HepG2 (cell line): ENCODE data around the gene SYCE3. TPM values are rescaled to one million over a fixed set of nuclear protein-coding genes. Genes with fewer than 3 reads are reported as not detected.

Source experiments
- AFF4 ChIP-seq: sonication (generic); formaldehyde crosslinking; IDR thresholded peaks from 2 replicates; pipeline ENCODE4 v1.4.0; 2020; ENCODE audit warnings: missing genetic modification reagents
- CHD2 ChIP-seq: IDR thresholded peaks from 2 replicates; pipeline ENCODE4 v1.6.1; 2011; ENCODE audit warnings: low read depth, low read length, improper control_type of control experiment
- DMAP1 ChIP-seq: IDR thresholded peaks from 2 replicates; pipeline ENCODE4 v1.6.1; 2016
- ETV5 ChIP-seq: IDR thresholded peaks from 2 replicates; pipeline ENCODE4 v1.6.1; 2018; ENCODE audit warnings: missing biosample characterization, missing genetic modification reagents, inconsistent platforms, borderline replicate concordance
- IKZF5 ChIP-seq: IDR thresholded peaks from 2 replicates; pipeline ENCODE4 v1.6.1; 2018; ENCODE audit warnings: missing genetic modification reagents, mild to moderate bottlenecking, missing compliant biosample characterization
- MED13 ChIP-seq: sonication (generic); formaldehyde crosslinking; IDR thresholded peaks from 2 replicates; pipeline ENCODE4 v1.5.0; 2020; ENCODE audit warnings: missing genetic modification reagents
- MYPOP ChIP-seq: sonication (generic); formaldehyde crosslinking; IDR thresholded peaks from 2 replicates; pipeline ENCODE4 v1.8.1; 2023; ENCODE audit warnings: mild to moderate bottlenecking, moderate library complexity, missing genetic modification reagents
- NFKBIZ ChIP-seq: IDR thresholded peaks from 2 replicates; pipeline ENCODE4 v1.6.1; 2018; ENCODE audit warnings: missing genetic modification reagents, missing compliant biosample characterization
- SAFB2 ChIP-seq: sonication (generic); formaldehyde crosslinking; IDR thresholded peaks from 2 replicates; pipeline ENCODE4 v1.5.1; 2020; ENCODE audit warnings: missing genetic modification reagents, low read depth, mild to moderate bottlenecking, borderline replicate concordance
- SIX4 ChIP-seq: sonication (generic); formaldehyde crosslinking; IDR thresholded peaks from 2 replicates; pipeline ENCODE4 v1.4.0; 2020; ENCODE audit warnings: missing genetic modification reagents
- SP5 ChIP-seq: IDR thresholded peaks from 2 replicates; pipeline ENCODE4 v1.6.1; 2016; ENCODE audit warnings: low read depth, borderline replicate concordance
- SRY ChIP-seq: sonication (generic); formaldehyde crosslinking; IDR thresholded peaks from 2 replicates; pipeline ENCODE4 v1.8.0; 2022; ENCODE audit warnings: mild to moderate bottlenecking, missing genetic modification reagents
- TRIM24 ChIP-seq: sonication (generic); formaldehyde crosslinking; IDR thresholded peaks from 2 replicates; pipeline ENCODE4 v1.8.0; 2022; ENCODE audit warnings: mild to moderate bottlenecking, missing genetic modification reagents
- ZBED4 ChIP-seq: sonication (generic); formaldehyde crosslinking; IDR thresholded peaks from 2 replicates; pipeline ENCODE4 v1.4.0; 2020; ENCODE audit warnings: missing genetic modification reagents, borderline replicate concordance
- ZFP91 ChIP-seq: sonication (generic); formaldehyde crosslinking; IDR thresholded peaks from 2 replicates; pipeline ENCODE4 v1.9.0; 2022; ENCODE audit warnings: missing genetic modification reagents, mild to moderate bottlenecking, borderline replicate concordance
- ZNF841 ChIP-seq: sonication (generic); formaldehyde crosslinking; IDR thresholded peaks from 2 replicates; pipeline ENCODE4 v1.8.1; 2023; ENCODE audit warnings: missing genetic modification reagents, borderline replicate concordance
- polyA plus RNA-seq, 8 experiments: library from polyadenylated mRNA; depleted of rRNA in 3 of 8; stranded (reverse) in 7 of 8; unstranded in 1 of 8; fragments of >200 nt; fragmentation: Illumina TruSeq in 4 of 8; extraction: Trizol in 4 of 8; gene quantifications; 2 replicates each; pipeline versions ENCODE4 v1.2.1 to v1.2.3, GENCODE V29; 2011 to 2016; ENCODE audit warnings: low read depth in 4 of 8, missing spikeins in 1 of 8, mixed read lengths in 1 of 8; ENCODE audit not compliant: insufficient read depth in 1 of 8
- total RNA-seq, 5 experiments: library from RNA; depleted of rRNA; stranded (reverse); fragments of >200 nt; fragmentation: Illumina TruSeq; extraction: Trizol; gene quantifications; 2 replicates each; pipeline ENCODE4 v1.2.3, GENCODE V29; 2016; ENCODE audit warnings: low read depth in 1 of 5

The SYCE3 gene
- total and polyA plus RNA-seq, 2 of the 13 experiments (the other 11 are each of a cell fraction or from before 2014, with no cell fraction given) = not detected

GRCh38 chr22:50525104-50525857, 37.4 kb downstream of the SYCE3 start, which contains the start of gene SCO2 (continued):
- TF ChIP-seq ZFP91 (CRISPR knock-in tag) (peak; percentile 84; the same call in 1 of the 2 replicates), SIX4 (CRISPR knock-in tag) (no peak), ETV5 (CRISPR knock-in tag) (peak; percentile 80; the same call in 1 of the 2 replicates), ZBED4 (CRISPR knock-in tag) (no peak), MED13 (CRISPR knock-in tag) (peak; percentile 60; the same call in 1 of the 2 replicates), SRY (CRISPR knock-in tag) (0 out of 2 replicates have a peak, but pooled peaks have one; percentile 28), DMAP1 (CRISPR knock-in tag) (peak; percentile 87), TRIM24 (CRISPR knock-in tag) (no peak), SAFB2 (CRISPR knock-in tag) (peak; percentile 78; the same call in 1 of the 2 replicates), SP5 (CRISPR knock-in tag) (peak; percentile 79), NFKBIZ (CRISPR knock-in tag) (peak; percentile 75), CHD2 (peak; percentile 77), AFF4 (CRISPR knock-in tag) (0 out of 2 replicates have a peak, but pooled peaks have one; percentile 9), IKZF5 (0 out of 2 replicates have a peak, but pooled peaks have one; percentile 45), ZNF841 (CRISPR knock-in tag) (0 out of 2 replicates have a peak, but pooled peaks have one; percentile 72), MYPOP (peak; percentile 85)
